Fibroblast of villous mesenchyme (primary cell): ENCODE measurements around the gene PTPRN2. TPM values are rescaled to one million over a fixed set of nuclear protein-coding genes. Genes with fewer than 3 reads are reported as not detected.

Source experiments
- DNase-seq: peaks from one replicate; pipeline ENCODE4 v3.0.0-alpha.2; 2010; ENCODE audit warnings: low read depth
- H3K4me3 ChIP-seq: 2 replicates; pipeline ENCODE4 v1.5.1; 2011; ENCODE audit warnings: low read depth, mild to moderate bottlenecking, low read length
- total RNA-seq: library from RNA; depleted of rRNA; stranded (reverse); fragments of >200 nt; gene quantifications from 2 replicates; pipeline ENCODE4 v1.2.3, GENCODE V29; 2012
- TF ChIP-seq, protein P1 (sequence below): IDR thresholded peaks from 2 replicates; pipeline ENCODE4 v1.5.1; 2012; ENCODE audit warnings: low read depth, mild to moderate bottlenecking, low read length; ENCODE audit not compliant: insufficient read depth

Gene PTPRN2
- total RNA-seq, 1 donor: not detected

DNA sequence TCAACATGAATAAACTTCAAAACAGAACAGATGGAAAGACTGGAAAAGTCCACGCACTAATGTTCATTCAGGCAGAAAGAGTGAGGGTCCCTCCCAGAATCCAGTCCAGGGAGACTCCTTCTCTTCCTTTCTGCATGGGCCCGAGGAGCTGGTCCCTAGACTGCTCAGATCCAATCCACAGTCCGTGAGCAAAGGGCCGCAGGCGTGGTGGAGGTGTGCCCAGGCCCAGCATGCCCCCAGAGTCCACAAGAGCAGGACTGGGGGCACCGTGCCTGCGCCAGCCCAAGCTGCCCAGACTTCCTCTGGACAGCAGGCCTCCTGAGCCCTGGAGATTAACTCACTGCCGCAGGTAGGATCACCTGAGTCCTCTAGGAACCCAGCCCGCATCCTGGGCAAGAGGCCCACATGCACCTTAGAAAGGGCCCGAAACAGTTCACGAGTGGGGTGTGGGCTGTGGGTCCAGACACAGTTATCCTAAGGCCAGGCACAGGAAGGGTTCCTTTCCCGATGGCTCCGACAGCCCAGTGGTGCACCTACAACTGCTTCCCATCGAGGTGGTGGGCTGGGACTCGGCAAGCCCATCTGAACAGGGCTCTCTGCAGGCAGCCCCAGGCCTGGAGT is 719.8 kb downstream of the PTPRN2 start:
- TF ChIP-seq, protein P1, sequence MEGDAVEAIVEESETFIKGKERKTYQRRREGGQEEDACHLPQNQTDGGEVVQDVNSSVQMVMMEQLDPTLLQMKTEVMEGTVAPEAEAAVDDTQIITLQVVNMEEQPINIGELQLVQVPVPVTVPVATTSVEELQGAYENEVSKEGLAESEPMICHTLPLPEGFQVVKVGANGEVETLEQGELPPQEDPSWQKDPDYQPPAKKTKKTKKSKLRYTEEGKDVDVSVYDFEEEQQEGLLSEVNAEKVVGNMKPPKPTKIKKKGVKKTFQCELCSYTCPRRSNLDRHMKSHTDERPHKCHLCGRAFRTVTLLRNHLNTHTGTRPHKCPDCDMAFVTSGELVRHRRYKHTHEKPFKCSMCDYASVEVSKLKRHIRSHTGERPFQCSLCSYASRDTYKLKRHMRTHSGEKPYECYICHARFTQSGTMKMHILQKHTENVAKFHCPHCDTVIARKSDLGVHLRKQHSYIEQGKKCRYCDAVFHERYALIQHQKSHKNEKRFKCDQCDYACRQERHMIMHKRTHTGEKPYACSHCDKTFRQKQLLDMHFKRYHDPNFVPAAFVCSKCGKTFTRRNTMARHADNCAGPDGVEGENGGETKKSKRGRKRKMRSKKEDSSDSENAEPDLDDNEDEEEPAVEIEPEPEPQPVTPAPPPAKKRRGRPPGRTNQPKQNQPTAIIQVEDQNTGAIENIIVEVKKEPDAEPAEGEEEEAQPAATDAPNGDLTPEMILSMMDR: no peak
- DNase-seq: no peak
- H3K4me3 ChIP-seq: no peak overlapping the region

DNA sequence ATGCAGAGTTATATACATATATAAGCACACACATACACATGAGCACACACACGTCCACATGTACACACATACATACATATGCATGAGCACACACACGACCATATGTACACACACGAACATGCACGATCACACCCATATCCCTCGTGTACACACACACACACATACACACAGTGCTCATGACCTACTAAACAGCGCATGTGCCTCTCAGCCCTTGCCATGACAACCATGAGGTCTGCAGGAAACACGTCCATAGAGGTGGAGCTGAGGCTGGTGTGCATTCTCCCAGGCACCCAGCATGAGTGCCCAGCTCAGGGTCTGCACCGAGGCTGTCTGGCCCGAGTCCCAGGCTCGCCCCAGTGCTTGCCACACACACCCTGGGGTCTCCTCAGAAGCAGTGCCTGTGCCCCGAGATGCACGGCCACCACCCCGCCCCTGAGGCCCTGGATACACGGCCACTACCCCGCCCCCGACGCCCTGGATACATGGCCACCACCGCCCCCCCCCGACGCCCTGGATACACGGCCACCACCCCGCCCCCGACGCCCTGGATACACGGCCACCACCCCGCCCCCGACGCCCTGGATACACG is 721.2 kb downstream of the PTPRN2 start:
- DNase-seq: no peak
- TF ChIP-seq, protein P1: no peak

DNA sequence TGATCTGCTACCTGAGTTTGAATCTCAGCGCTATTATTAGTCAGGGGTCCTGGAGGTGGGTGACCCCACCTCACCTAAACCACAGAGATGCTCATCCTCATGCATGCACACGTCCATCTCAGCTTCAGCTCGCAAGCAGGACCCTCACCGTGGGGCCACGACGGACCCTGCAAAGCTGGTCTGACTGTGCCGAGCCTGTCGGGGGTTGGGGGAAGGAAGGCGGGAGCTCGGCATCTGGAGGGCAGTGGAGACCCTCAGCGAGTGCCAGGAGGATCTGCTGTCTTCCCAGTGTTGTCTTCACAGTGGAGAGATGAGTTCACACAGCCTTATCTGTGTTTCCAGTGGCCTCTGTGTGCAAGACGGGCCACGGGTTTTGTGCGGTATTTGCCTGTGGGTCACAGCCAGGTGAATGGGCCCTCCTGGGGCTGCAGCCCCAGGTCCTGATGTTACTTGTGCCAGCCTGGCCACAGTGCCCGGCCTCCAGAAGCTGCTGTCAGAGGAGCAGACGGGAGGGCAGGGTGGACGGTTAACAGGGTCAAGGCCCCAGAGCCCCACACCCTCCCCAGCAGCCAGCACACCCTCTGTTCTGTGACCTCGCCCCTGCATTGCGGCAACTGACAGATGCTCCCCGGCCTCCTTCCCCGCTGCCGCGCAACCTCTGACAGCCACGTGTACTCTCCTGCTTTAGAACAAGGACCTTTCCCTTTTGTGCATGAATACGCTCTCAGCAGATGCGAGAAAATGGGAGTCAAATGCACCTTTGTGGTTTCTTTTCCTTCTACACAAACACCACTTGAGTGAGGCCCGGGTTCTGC is 722.1 kb downstream of the PTPRN2 start:
- H3K4me3 ChIP-seq: no peak overlapping the region
- TF ChIP-seq, protein P1: no peak
- DNase-seq: no peak

More for the DNA sequence above, 721.2 kb downstream of the PTPRN2 start:
- H3K4me3 ChIP-seq: no peak overlapping the region

DNA sequence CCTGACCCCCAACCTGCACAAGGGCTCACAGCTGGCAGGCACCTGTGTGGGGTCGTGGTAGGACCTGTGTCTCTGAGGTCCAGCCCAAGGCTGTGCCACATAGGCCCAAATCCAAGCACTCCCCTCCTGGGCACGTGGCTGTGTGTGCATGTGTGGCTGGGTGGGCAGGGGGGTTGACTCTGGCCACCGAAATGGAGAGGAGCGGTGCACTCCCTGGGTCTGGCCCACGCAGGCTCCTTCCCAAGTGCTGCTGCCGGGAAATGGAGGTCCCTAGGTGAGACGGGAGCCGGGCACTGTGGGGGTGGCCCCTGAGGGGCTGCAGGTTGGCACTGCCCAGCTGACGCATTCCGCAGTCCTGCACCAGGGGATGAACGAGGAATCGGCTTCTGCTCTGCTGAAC is 722.7 kb downstream of the PTPRN2 start:
- no peak for DNase-seq
- H3K4me3 ChIP-seq: no peak overlapping the region
- TF ChIP-seq, protein P1: no peak

DNA sequence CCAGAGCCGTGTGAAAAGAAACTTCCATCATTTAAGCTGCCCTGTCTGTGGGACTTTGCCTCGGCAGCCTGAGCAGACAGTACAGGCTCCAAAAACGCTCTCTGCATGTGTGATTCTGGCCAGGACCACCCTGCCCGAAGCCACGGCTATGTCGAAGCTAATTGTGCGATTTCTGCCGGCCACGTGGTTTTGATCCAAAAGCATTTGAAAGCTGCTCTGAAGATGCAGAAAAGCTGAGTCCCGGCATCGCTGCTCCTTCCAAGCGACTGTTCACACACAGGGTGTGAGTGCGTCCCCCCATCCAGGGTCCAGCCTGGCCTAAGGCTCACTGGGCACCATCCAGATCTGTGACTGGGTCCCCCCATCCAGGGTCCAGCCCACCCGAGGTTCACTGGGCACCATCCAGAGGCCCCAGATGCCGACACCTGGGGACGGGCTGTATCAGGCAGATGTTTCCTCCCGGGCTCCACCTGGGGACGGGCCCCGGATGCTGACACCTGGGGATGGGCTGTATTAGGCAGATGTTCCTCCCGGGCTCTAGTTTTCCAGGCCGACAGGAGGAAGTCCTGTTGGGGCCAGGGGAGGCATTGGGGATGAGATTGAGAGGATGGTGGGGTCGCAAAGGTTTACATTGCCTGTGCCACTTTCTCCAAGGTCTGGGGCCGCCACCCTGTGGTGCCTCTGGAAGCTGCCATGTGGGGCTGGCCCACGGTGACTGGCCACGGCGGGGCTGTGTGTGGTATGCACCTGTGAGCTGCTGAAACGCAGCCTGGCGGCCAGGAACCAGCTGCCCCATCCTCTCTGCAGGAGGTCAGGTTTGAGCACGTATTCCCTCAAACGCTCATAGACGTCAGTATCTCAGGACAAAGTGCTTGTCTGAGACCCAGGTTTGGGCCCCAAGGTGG is 723.5 kb downstream of the PTPRN2 start:
- TF ChIP-seq, protein P1: no peak
- no peak overlapping the region for H3K4me3 ChIP-seq
- no peak for DNase-seq

DNA sequence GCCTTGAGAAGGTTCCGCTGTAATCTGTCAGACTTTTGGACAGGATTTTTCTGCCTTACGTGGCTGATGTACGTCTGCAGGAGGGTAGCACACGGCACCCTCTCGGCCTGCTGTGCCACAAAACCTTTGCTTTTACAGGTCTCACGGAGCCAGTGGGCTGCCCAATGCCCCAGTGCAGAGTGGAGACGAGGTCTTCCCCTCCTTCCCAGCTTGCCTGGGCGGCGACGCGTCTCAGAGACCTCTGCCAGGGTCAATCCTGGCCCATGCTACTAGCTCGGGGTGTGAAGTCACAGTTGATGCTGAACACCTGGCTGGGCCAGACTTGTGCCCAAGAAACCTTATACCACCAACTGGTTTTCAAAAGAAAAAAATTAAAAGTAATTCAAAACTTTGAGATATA is 724.4 kb downstream of the PTPRN2 start:
- no peak for DNase-seq
- TF ChIP-seq, protein P1: no peak
- no peak overlapping the region for H3K4me3 ChIP-seq
